SK-N-MC (cell line): Measurements from ENCODE around the gene C6orf136.

Experiments
- EZH2 ChIP-seq: fragments of 200-600 bp; sonication (generic); IDR thresholded peaks from one replicate; pipeline ENCODE4 v1.6.1; 2017; ENCODE audit warnings: antibody characterized with exemption
- POLR2AphosphoS5 ChIP-seq: IDR thresholded peaks from 2 replicates; pipeline ENCODE4 v1.6.1; 2012; ENCODE audit warnings: mild to moderate bottlenecking, low read depth, low read length, borderline replicate concordance

- TF ChIP-seq EZH2 (no peak), POLR2AphosphoS5 (peak; percentile 100)
These were observed 29.9 kb upstream of the C6orf136 start, which contains the start of gene PPP1R10 for GRCh38 chr6:30616811-30617564.
